HEK293 (cell line): ENCODE data around the gene UBL5.
A peak's percentile ranks its signal among the peaks of the same experiment; 100 is the strongest.

Experiments
- CTCF ChIA-PET: fragments of 350-600 bp; formaldehyde crosslinking; extraction: SDS; loops from one replicate; lab custom pipeline; 2021; ENCODE audit warnings: antibody characterized with exemption; lab: Yijun Ruan, JAX
- POLR2A ChIA-PET: fragments of 300-600 bp; formaldehyde crosslinking; extraction: SDS; loops from one replicate; lab custom pipeline; 2020; ENCODE audit warnings: antibody characterized with exemption, inconsistent platforms; lab: Yijun Ruan, JAX
- H3K27ac ChIP-seq: fragments of 200-500 bp; sonication (Bioruptor generic); 2 replicates; pipeline ENCODE4 v1.5.1; 2014; ENCODE audit warnings: low read depth, low read length, control low read depth, inconsistent platforms; ENCODE audit errors: extremely low read depth
- H3K36me3 ChIP-seq, 2 experiments: fragments of 200-500 bp in 1 of 2; sonication (Bioruptor generic) in 1 of 2; 1 replicate in 1 of 2; 2 replicates in 1 of 2; pipeline ENCODE4 v1.5.1; 2014 to 2017; ENCODE audit warnings: inconsistent platforms in 2 of 2, low read length in 2 of 2; ENCODE audit not compliant: control insufficient read depth in 2 of 2, insufficient read depth in 1 of 2
- H3K4me1 ChIP-seq: fragments of 200-500 bp; sonication (Bioruptor generic); 2 replicates; pipeline ENCODE4 v1.5.1; 2014; ENCODE audit warnings: mild to moderate bottlenecking, low read length, inconsistent platforms; ENCODE audit not compliant: control insufficient read depth, insufficient read depth
- H3K4me3 ChIP-seq: 2 replicates; pipeline ENCODE4 v1.5.1; 2011; ENCODE audit warnings: low read depth, mild to moderate bottlenecking, control low read depth, low read length, moderate library complexity
- H3K9me3 ChIP-seq: fragments of 200-500 bp; sonication (Bioruptor generic); 2 replicates; pipeline ENCODE4 v1.5.1; 2014; ENCODE audit warnings: low read depth, low read length, inconsistent platforms; ENCODE audit not compliant: control insufficient read depth, insufficient read depth
- BCL11A ChIP-seq: fragments of 450-650 bp; formaldehyde crosslinking; IDR thresholded peaks from 2 replicates; pipeline ENCODE4 v1.5.1; 2016; ENCODE audit warnings: low read depth, missing biosample characterization, missing genetic modification characterization
- FEZF1 ChIP-seq: fragments of 450-650 bp; formaldehyde crosslinking; IDR thresholded peaks from 2 replicates; pipeline ENCODE4 v1.5.1; 2016; ENCODE audit warnings: missing biosample characterization, missing genetic modification characterization
- GLI4 ChIP-seq: fragments of 450-650 bp; formaldehyde crosslinking; IDR thresholded peaks from 2 replicates; pipeline ENCODE4 v1.5.1; 2016; ENCODE audit warnings: missing biosample characterization, missing genetic modification characterization
- HOXA7 ChIP-seq: sonication (generic); formaldehyde crosslinking; IDR thresholded peaks from 2 replicates; pipeline ENCODE4 v1.8.1; 2022; ENCODE audit warnings: missing genetic modification reagents, borderline replicate concordance
- MEIS1 ChIP-seq: sonication (generic); formaldehyde crosslinking; IDR thresholded peaks from 2 replicates; pipeline ENCODE4 v1.8.1; 2022; ENCODE audit warnings: missing genetic modification reagents, mild to moderate bottlenecking, borderline replicate concordance
- SALL2 ChIP-seq: fragments of 450-650 bp; formaldehyde crosslinking; IDR thresholded peaks from 2 replicates; pipeline ENCODE4 v1.5.0; 2017; ENCODE audit warnings: missing biosample characterization, mild to moderate bottlenecking, missing genetic modification characterization, borderline replicate concordance
- ZFHX2 ChIP-seq: fragments of 450-650 bp; formaldehyde crosslinking; conservative IDR thresholded peaks from 2 replicates; pipeline ENCODE4 v1.5.1; 2016; ENCODE audit warnings: missing biosample characterization, missing genetic modification characterization
- ZFP37 ChIP-seq: fragments of 450-650 bp; formaldehyde crosslinking; IDR thresholded peaks from 2 replicates; pipeline ENCODE4 v1.5.1; 2016; ENCODE audit warnings: missing biosample characterization, missing genetic modification characterization
- ZNF157 ChIP-seq: fragments of 450-650 bp; formaldehyde crosslinking; IDR thresholded peaks from 2 replicates; pipeline ENCODE4 v1.5.1; 2016; ENCODE audit warnings: missing biosample characterization, missing genetic modification characterization
- ZNF24 ChIP-seq: fragments of 450-650 bp; formaldehyde crosslinking; IDR thresholded peaks from 2 replicates; pipeline ENCODE4 v1.5.1; 2016; ENCODE audit warnings: missing biosample characterization, missing genetic modification characterization
- ZNF292 ChIP-seq: fragments of 450-650 bp; formaldehyde crosslinking; IDR thresholded peaks from 2 replicates; pipeline ENCODE4 v1.5.1; 2016; ENCODE audit warnings: low read depth, missing biosample characterization, missing genetic modification characterization, borderline replicate concordance
- ZNF433 ChIP-seq: fragments of 450-650 bp; formaldehyde crosslinking; IDR thresholded peaks from 2 replicates; pipeline ENCODE4 v1.5.1; 2016; ENCODE audit warnings: missing biosample characterization, missing genetic modification characterization, low read depth
- ZNF548 ChIP-seq: fragments of 450-650 bp; formaldehyde crosslinking; IDR thresholded peaks from 2 replicates; pipeline ENCODE4 v1.5.1; 2016; ENCODE audit warnings: missing biosample characterization, missing genetic modification characterization
- ZNF561 ChIP-seq: fragments of 450-650 bp; IDR thresholded peaks from 2 replicates; pipeline ENCODE4 v1.5.1; 2018; ENCODE audit warnings: missing biosample characterization, missing genetic modification characterization, borderline replicate concordance
- ZNF596 ChIP-seq: fragments of 450-650 bp; IDR thresholded peaks from 2 replicates; pipeline ENCODE4 v1.5.0; 2018; ENCODE audit warnings: missing biosample characterization, mild to moderate bottlenecking, missing genetic modification characterization, moderate library complexity
- ZNF623 ChIP-seq: fragments of 450-650 bp; formaldehyde crosslinking; IDR thresholded peaks from 2 replicates; pipeline ENCODE4 v1.5.1; 2016; ENCODE audit warnings: missing biosample characterization, missing genetic modification characterization
- ZNF624 ChIP-seq: fragments of 450-650 bp; formaldehyde crosslinking; IDR thresholded peaks from 2 replicates; pipeline ENCODE4 v1.5.1; 2017; ENCODE audit warnings: missing biosample characterization, missing genetic modification characterization
- ZNF792 ChIP-seq: fragments of 450-650 bp; formaldehyde crosslinking; IDR thresholded peaks from 2 replicates; pipeline ENCODE4 v1.5.1; 2016; ENCODE audit warnings: missing biosample characterization, missing genetic modification characterization
- ZNF837 ChIP-seq: fragments of 450-650 bp; formaldehyde crosslinking; IDR thresholded peaks from 2 replicates; pipeline ENCODE4 v1.5.1; 2016; ENCODE audit warnings: missing biosample characterization, missing genetic modification characterization
- TF ChIP-seq, protein P1 (sequence below): fragments of 450-650 bp; formaldehyde crosslinking; IDR thresholded peaks from 2 replicates; pipeline ENCODE4 v1.5.1; 2017; ENCODE audit warnings: missing biosample characterization, mild to moderate bottlenecking, missing genetic modification characterization, moderate library complexity
- TF ChIP-seq, protein P2 (sequence below): fragments of 450-650 bp; formaldehyde crosslinking; IDR thresholded peaks from 2 replicates; pipeline ENCODE4 v1.5.1; 2016; ENCODE audit warnings: missing biosample characterization, missing genetic modification characterization
- TF ChIP-seq, protein P3 (sequence below): fragments of 450-650 bp; formaldehyde crosslinking; IDR thresholded peaks from 2 replicates; pipeline ENCODE4 v1.5.1; 2016; ENCODE audit warnings: missing biosample characterization, missing genetic modification characterization

The UBL5 gene

DNA sequence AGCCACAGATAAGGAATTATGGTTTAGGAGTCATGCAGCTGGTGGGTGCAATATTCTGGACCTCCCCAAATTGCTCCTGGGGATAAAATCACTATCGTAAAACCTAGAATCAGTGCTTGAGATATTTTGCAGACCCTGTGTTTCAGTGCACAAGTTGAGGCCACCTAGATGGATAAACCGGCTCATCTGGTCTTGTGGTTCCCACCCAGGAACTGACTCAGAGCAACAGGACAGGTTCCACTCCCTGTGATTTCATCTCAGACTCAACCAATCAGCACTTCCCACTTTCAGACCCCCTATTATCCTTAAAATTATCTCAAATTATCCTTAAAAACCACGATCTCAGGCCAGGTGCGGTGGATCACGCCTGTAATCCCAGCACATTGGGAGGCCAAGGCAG is 29.8 kb upstream of the UBL5 start:
- Histone ChIP-seq H3K4me1 (no peaks in the 10 kb centered on the region), H3K9me3 (no peaks in the 10 kb centered on the region), H3K36me3 (no peaks in the 10 kb centered on the region; a peak in 1 of 3 replicates), H3K27ac (no peak overlapping the region), H3K4me3 (no peak overlapping the region)
- CTCF ChIA-PET: interaction anchor here (0.6 to 2.6 kb wide), 6 partner anchors 9 to 592 kb away, joined by 3 to 13 read pairs (median 6); no protein-coding TSS in a partner anchor
- POLR2A ChIA-PET: interaction anchor here (0.5 kb wide), 1 partner anchor 1185 kb away, joined by 5 read pairs; no protein-coding TSS in a partner anchor
- TF ChIP-seq BCL11A (tag by site-specific recombination): no peak
- no peak for TF ChIP-seq ZNF157 (tag by site-specific recombination)
- no peak for TF ChIP-seq ZFHX2 (tag by site-specific recombination)

DNA sequence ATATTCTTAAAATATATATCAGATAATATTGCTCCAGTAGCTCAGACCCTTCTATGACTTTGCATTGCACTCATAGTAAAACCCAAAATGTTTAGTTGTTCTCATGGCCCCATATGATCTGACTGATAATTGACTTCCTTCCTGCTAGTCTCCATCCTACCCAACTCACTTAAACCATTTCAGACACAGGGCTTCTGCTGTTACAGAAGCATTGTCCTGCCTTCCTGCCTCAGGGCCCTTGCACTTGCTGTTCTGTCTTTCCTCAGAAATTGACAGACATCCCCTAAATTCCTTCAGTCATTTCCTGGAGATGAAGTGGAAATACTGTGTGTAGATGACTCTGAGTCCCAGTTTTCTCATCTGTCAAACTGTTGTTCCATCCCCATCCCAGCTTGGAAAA is 28.6 kb upstream of the UBL5 start:
- no peak for TF ChIP-seq ZNF792
- peak; percentile 91 for TF ChIP-seq ZNF623
- TF ChIP-seq, all 188 proteins: peak for 1
- CTCF ChIA-PET: interaction anchor here (0.6 to 2.6 kb wide), 5 partner anchors 8 to 1283 kb away, joined by 3 to 13 read pairs (median 4); no protein-coding TSS in a partner anchor

DNA sequence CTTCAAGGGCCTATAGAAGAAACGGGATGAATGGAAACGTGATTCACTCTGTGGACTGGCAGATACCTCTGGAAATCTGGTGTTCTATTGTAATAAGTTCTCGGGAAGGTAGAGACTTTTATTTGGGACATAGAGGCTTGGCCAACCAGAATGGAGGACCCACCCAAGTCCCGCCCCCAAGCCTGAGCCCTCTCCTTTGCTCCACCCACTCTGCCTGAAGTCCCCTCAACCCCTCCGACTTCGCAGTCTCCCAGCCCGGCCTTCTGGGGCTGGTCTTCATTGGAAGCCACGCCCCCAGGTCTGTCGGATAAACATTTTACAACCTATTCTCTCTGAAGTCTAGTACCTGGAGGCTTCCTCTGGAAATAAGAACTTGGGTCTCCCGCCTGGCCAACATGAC is 25.7 kb upstream of the UBL5 start:
- H3K27ac ChIP-seq: no peak overlapping the region
- CTCF ChIA-PET: interaction anchor here (0.6 kb wide), 1 partner anchor 177 kb away, joined by 3 read pairs; no protein-coding TSS in a partner anchor
- POLR2A ChIA-PET: interaction anchor here (0.7 kb wide), 1 partner anchor 229 kb away, joined by 3 read pairs; no protein-coding TSS in a partner anchor
- H3K4me3 ChIP-seq: no peak overlapping the region
- peaks cover 8 to 12% of the 10 kb centered on the region in 2 experiments; a peak in 2 of 3 replicates for H3K36me3 ChIP-seq
- no peak for TF ChIP-seq MEIS1 (CRISPR knock-in tag)
- TF ChIP-seq ZNF561 (tag by site-specific recombination): no peak
- TF ChIP-seq, protein P1, sequence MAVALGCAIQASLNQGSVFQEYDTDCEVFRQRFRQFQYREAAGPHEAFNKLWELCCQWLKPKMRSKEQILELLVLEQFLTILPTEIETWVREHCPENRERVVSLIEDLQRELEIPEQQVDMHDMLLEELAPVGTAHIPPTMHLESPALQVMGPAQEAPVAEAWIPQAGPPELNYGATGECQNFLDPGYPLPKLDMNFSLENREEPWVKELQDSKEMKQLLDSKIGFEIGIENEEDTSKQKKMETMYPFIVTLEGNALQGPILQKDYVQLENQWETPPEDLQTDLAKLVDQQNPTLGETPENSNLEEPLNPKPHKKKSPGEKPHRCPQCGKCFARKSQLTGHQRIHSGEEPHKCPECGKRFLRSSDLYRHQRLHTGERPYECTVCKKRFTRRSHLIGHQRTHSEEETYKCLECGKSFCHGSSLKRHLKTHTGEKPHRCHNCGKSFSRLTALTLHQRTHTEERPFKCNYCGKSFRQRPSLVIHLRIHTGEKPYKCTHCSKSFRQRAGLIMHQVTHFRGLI (tag by site-specific recombination): no peak
- TF ChIP-seq, protein P2, sequence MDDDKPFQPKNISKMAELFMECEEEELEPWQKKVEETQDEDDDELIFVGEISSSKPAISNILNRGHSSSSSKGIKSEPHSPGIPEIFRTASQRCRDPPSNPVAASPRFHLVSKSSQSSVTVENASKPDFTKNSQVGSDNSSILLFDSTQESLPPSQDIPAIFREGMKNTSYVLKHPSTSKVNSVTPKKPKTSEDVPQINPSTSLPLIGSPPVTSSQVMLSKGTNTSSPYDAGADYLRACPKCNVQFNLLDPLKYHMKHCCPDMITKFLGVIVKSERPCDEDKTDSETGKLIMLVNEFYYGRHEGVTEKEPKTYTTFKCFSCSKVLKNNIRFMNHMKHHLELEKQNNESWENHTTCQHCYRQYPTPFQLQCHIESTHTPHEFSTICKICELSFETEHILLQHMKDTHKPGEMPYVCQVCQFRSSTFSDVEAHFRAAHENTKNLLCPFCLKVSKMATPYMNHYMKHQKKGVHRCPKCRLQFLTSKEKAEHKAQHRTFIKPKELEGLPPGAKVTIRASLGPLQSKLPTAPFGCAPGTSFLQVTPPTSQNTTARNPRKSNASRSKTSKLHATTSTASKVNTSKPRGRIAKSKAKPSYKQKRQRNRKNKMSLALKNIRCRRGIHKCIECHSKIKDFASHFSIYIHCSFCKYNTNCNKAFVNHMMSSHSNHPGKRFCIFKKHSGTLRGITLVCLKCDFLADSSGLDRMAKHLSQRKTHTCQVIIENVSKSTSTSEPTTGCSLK: no peak
- no peak for TF ChIP-seq ZFHX2 (tag by site-specific recombination)
- TF ChIP-seq ZFP37 (tag by site-specific recombination): no peak
- no peak for TF ChIP-seq ZNF596
- no peak for TF ChIP-seq HOXA7 (CRISPR knock-in tag)
- TF ChIP-seq ZNF837: no peak
- TF ChIP-seq ZNF548 (tag by site-specific recombination): no peak
- TF ChIP-seq ZNF24 (tag by site-specific recombination): no peak
- TF ChIP-seq ZNF433: no peak
- TF ChIP-seq, protein P3, sequence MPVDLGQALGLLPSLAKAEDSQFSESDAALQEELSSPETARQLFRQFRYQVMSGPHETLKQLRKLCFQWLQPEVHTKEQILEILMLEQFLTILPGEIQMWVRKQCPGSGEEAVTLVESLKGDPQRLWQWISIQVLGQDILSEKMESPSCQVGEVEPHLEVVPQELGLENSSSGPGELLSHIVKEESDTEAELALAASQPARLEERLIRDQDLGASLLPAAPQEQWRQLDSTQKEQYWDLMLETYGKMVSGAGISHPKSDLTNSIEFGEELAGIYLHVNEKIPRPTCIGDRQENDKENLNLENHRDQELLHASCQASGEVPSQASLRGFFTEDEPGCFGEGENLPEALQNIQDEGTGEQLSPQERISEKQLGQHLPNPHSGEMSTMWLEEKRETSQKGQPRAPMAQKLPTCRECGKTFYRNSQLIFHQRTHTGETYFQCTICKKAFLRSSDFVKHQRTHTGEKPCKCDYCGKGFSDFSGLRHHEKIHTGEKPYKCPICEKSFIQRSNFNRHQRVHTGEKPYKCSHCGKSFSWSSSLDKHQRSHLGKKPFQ: no peak
- no peak for TF ChIP-seq GLI4
- TF ChIP-seq ZNF292: no peak
- no peak for TF ChIP-seq FEZF1
- TF ChIP-seq SALL2: no peak
- TF ChIP-seq ZNF624: no peak
- H3K4me1 ChIP-seq: no peaks in the 10 kb centered on the region
- H3K9me3 ChIP-seq: no peaks in the 10 kb centered on the region

More for the DNA sequence above, 28.6 kb upstream of the UBL5 start:
- Histone ChIP-seq H3K4me1 (no peaks in the 10 kb centered on the region), H3K9me3 (no peaks in the 10 kb centered on the region), H3K4me3 (no peak overlapping the region), H3K27ac (no peak overlapping the region), H3K36me3 (peaks cover 0 to 3% of the 10 kb centered on the region in 2 experiments; a peak in 2 of 3 replicates)
- POLR2A ChIA-PET: interaction anchor here (0.6 to 1.5 kb wide), 2 partner anchors 27 to 29 kb away, joined by 4 to 6 read pairs; partner anchors contain the start of gene UBL5
